H1 (cell line): ENCODE data around the gene ZMIZ1. TPM values are rescaled to one million over a fixed set of nuclear protein-coding genes. Genes with fewer than 3 reads are reported as not detected.

Source experiments
- CTCF ChIA-PET: fragments of 300-600 bp; sonication (Branson Sonifier 250); formaldehyde crosslinking; loops from one replicate; lab custom pipeline; 2021; ENCODE audit not compliant: partially characterized antibody; lab: Charles Lee
- POLR2A ChIA-PET: fragments of 300-600 bp; sonication (Branson Sonifier 250); formaldehyde crosslinking; loops from one replicate; lab custom pipeline; 2021; ENCODE audit warnings: inconsistent platforms; ENCODE audit not compliant: partially characterized antibody; lab: Charles Lee
- DNase-seq, 2 experiments: peaks; one replicate each; pipeline versions ENCODE4 v3.0.0 to v3.0.0-alpha.2; 2010 to 2022; ENCODE audit warnings: low spot score in 2 of 2, low read depth in 1 of 2, mixed read lengths in 1 of 2
- FAIRE-seq: peaks from 2 replicates; lab custom pipeline; 2011; peaks lifted over from hg19 to GRCh38; lab: Jason Lieb, UNC
- H2AFZ ChIP-seq: 2 replicates; pipeline ENCODE4 v1.8.1; 2012; ENCODE audit warnings: low read length, inconsistent platforms
- H2AK5ac ChIP-seq: 2 replicates; pipeline ENCODE4 v1.6.1; 2013; ENCODE audit warnings: low read depth, low read length
- H2BK120ac ChIP-seq: replicated peaks from 2 replicates; pipeline ENCODE3; 2013; ENCODE audit warnings: low read depth, low read length, inconsistent platforms
- H2BK12ac ChIP-seq: 2 replicates; pipeline ENCODE4 v1.6.1; 2013; ENCODE audit warnings: low read depth, low read length
- H2BK15ac ChIP-seq: 2 replicates; pipeline ENCODE4 v1.6.1; 2013; ENCODE audit warnings: low read length
- H2BK20ac ChIP-seq: 2 replicates; pipeline ENCODE4 v1.6.1; 2013; ENCODE audit warnings: low read length
- H2BK5ac ChIP-seq: 2 replicates; pipeline ENCODE4 v1.6.1; 2013; ENCODE audit warnings: low read depth, low read length
- H3K14ac ChIP-seq: 2 replicates; pipeline ENCODE4 v1.6.1; 2013; ENCODE audit warnings: inconsistent platforms; ENCODE audit not compliant: insufficient read length
- H3K18ac ChIP-seq: 2 replicates; pipeline ENCODE4 v1.6.1; 2013; ENCODE audit warnings: low read length; ENCODE audit errors: extremely low read depth
- H3K23ac ChIP-seq: 2 replicates; pipeline ENCODE4 v1.6.1; 2013; ENCODE audit warnings: inconsistent platforms; ENCODE audit not compliant: insufficient read length
- H3K23me2 ChIP-seq: 2 replicates; pipeline ENCODE4 v1.6.1; 2013; ENCODE audit warnings: low read depth, low read length
- H3K27ac ChIP-seq: 2 replicates; pipeline ENCODE4 v1.6.1; 2011; ENCODE audit warnings: low read depth, low read length, inconsistent platforms
- H3K27me3 ChIP-seq, 4 experiments: replicated peaks in 1 of 4; 1 replicate in 1 of 4; 2 replicates in 3 of 4; pipeline versions ENCODE4 v1.6.1 to v1.8.1; 2011 to 2013; ENCODE audit warnings: low read length in 3 of 4, mild to moderate bottlenecking in 3 of 4, inconsistent platforms in 2 of 4, mixed read lengths in 2 of 4, moderate library complexity in 1 of 4; ENCODE audit not compliant: control insufficient read depth in 3 of 4, insufficient read depth in 3 of 4; ENCODE audit errors: extremely low read depth in 1 of 4
- H3K36me3 ChIP-seq, 4 experiments: 2 replicates each; pipeline versions ENCODE4 v1.6.1 to v1.8.1; 2011 to 2013; ENCODE audit warnings: mild to moderate bottlenecking in 4 of 4, low read length in 3 of 4, moderate library complexity in 2 of 4, control low read depth in 1 of 4, inconsistent platforms in 1 of 4; ENCODE audit not compliant: insufficient read depth in 4 of 4, control insufficient read depth in 2 of 4
- H3K4ac ChIP-seq: replicated peaks from 2 replicates; pipeline ENCODE3; 2013; ENCODE audit warnings: low read length, low read depth, mixed read lengths, inconsistent platforms; ENCODE audit not compliant: insufficient read length
- H3K4me1 ChIP-seq, 4 experiments: replicated peaks in 1 of 4; 1 replicate in 1 of 4; 2 replicates in 3 of 4; pipeline versions ENCODE4 v1.6.1 to v1.8.1; 2011 to 2013; ENCODE audit warnings: low read length in 3 of 4, inconsistent platforms in 2 of 4, mixed read lengths in 1 of 4; ENCODE audit not compliant: insufficient read depth in 4 of 4, control insufficient read depth in 3 of 4
- H3K4me2 ChIP-seq, 2 experiments: 2 replicates each; pipeline versions ENCODE4 v1.6.1 to v1.8.1; 2011 to 2013; ENCODE audit warnings: low read depth in 2 of 2, low read length in 2 of 2, control low read depth in 1 of 2, inconsistent platforms in 1 of 2, mild to moderate bottlenecking in 1 of 2; ENCODE audit not compliant: insufficient read depth in 1 of 2
- H3K4me3 ChIP-seq, 4 experiments: fragments of 200-600, 300-600 bp in 1 of 4; sonication (generic), shearing (Covaris generic), sonication (Bioruptor Twin) in 1 of 4; 2 replicates each; pipeline versions ENCODE4 v1.5.1 to v1.8.1; 2011 to 2016; ENCODE audit warnings: low read length in 4 of 4, low read depth in 3 of 4, control low read depth in 2 of 4, inconsistent platforms in 2 of 4, mild to moderate bottlenecking in 2 of 4, mixed read lengths in 1 of 4, moderate library complexity in 1 of 4; ENCODE audit not compliant: insufficient read depth in 2 of 4; ENCODE audit errors: extremely low read depth in 1 of 4
- H3K56ac ChIP-seq: replicated peaks from 2 replicates; pipeline ENCODE3; 2013; ENCODE audit warnings: low read depth, mild to moderate bottlenecking, mixed read lengths, low read length, inconsistent platforms; ENCODE audit not compliant: insufficient read length
- H3K79me1 ChIP-seq: 2 replicates; pipeline ENCODE4 v1.6.1; 2013; ENCODE audit warnings: low read depth, low read length, control low read depth
- H3K79me2 ChIP-seq, 2 experiments: 2 replicates each; pipeline versions ENCODE4 v1.6.1 to v1.8.1; 2012 to 2013; ENCODE audit warnings: low read length in 2 of 2, mild to moderate bottlenecking in 2 of 2, inconsistent platforms in 1 of 2; ENCODE audit not compliant: insufficient read depth in 2 of 2, control insufficient read depth in 1 of 2
- H3K9ac ChIP-seq, 4 experiments: replicated peaks in 1 of 4; 1 replicate in 1 of 4; 2 replicates in 3 of 4; pipeline versions ENCODE4 v1.6.1 to v1.8.1; 2011 to 2013; ENCODE audit warnings: low read depth in 3 of 4, low read length in 3 of 4, control low read depth in 2 of 4, mild to moderate bottlenecking in 2 of 4, moderate library complexity in 2 of 4, inconsistent platforms in 1 of 4; ENCODE audit errors: extremely low read depth in 1 of 4
- H3K9me3 ChIP-seq, 2 experiments: 2 replicates each; pipeline versions ENCODE4 v1.6.1 to v1.8.1; 2012 to 2013; ENCODE audit warnings: mild to moderate bottlenecking in 2 of 2, moderate library complexity in 2 of 2, control low read depth in 1 of 2, inconsistent platforms in 1 of 2, low read depth in 1 of 2, low read length in 1 of 2, mixed read lengths in 1 of 2; ENCODE audit not compliant: insufficient read depth in 2 of 2
- H4K20me1 ChIP-seq, 2 experiments: replicated peaks in 1 of 2; 2 replicates each; pipeline versions ENCODE3 to v1.8.1; 2011 to 2013; ENCODE audit warnings: inconsistent platforms in 2 of 2, low read length in 2 of 2, mild to moderate bottlenecking in 1 of 2; ENCODE audit not compliant: insufficient read depth in 2 of 2, control insufficient read depth in 1 of 2
- H4K5ac ChIP-seq: 2 replicates; pipeline ENCODE4 v1.6.1; 2013; ENCODE audit warnings: low read length, low read depth, mixed read lengths, inconsistent platforms; ENCODE audit not compliant: insufficient read length
- H4K8ac ChIP-seq: 2 replicates; pipeline ENCODE4 v1.8.0; 2013; ENCODE audit warnings: mild to moderate bottlenecking, moderate library complexity, low read length, inconsistent platforms; ENCODE audit not compliant: insufficient read depth; ENCODE audit errors: extremely low read depth
- H4K91ac ChIP-seq: replicated peaks from 2 replicates; pipeline ENCODE3; 2013; ENCODE audit warnings: low read length, mixed read lengths, inconsistent platforms; ENCODE audit not compliant: insufficient read length
- CREB1 ChIP-seq: IDR thresholded peaks from 2 replicates; pipeline ENCODE4 v1.6.1; 2012; ENCODE audit warnings: inconsistent platforms
- KDM4A ChIP-seq: IDR thresholded peaks from one replicate; pipeline ENCODE4 v1.7.1; 2012; ENCODE audit warnings: low read depth, mild to moderate bottlenecking, moderate library complexity, low read length, inconsistent platforms; ENCODE audit not compliant: severe bottlenecking
- RNF2 ChIP-seq: fragments of 200-900, 300-1000 bp; sonication (generic); IDR thresholded peaks from 2 replicates; pipeline ENCODE4 v1.7.1; 2016; ENCODE audit warnings: borderline replicate concordance, low read depth, mild to moderate bottlenecking, antibody characterized with exemption, low read length; ENCODE audit not compliant: poor library complexity, severe bottlenecking; ENCODE audit errors: missing control alignments
- ZNF274 ChIP-seq: IDR thresholded peaks from 2 replicates; pipeline ENCODE4 v1.7.0; 2012; ENCODE audit warnings: low read length, borderline replicate concordance; ENCODE audit errors: extremely low read depth
- WGBS, 2 experiments: shearing (Covaris generic) in 1 of 2; methylation state at CpG; one replicate each; pipeline versions ENCODE4 v1.1.6 to v1.1.7; 2013 to 2015; ENCODE audit warnings: low lambda C conversion rate in 2 of 2, mixed read lengths in 2 of 2, inconsistent platforms in 1 of 2, low coverage in 1 of 2, missing lambda C conversion rate in 1 of 2; ENCODE audit not compliant: insufficient replicate concordance in 2 of 2, insufficient coverage in 1 of 2, insufficient read length in 1 of 2; ENCODE audit errors: extremely low coverage in 1 of 2, missing lambda C conversion rate in 1 of 2; 5-methylcytosine and 5-hydroxymethylcytosine counted together
- polyA plus RNA-seq, 7 experiments: library from polyadenylated mRNA; depleted of rRNA in 3 of 7; stranded (reverse) in 5 of 7; unstranded in 2 of 7; fragments of >200 nt in 5 of 7; fragments of 200-250 nt in 2 of 7; gene quantifications; 1 replicate in 5 of 7; 2 replicates in 1 of 7; 4 replicates in 1 of 7; pipeline versions ENCODE4 v1.2.1 to v1.2.3, GENCODE V29; 2011 to 2013; ENCODE audit warnings: missing spikeins in 2 of 7, mixed read lengths in 2 of 7
- total RNA-seq: library from RNA; stranded (reverse); fragmentation: NEBNext Ultra II Directional; extraction: Animal tissue kit (Norgen Biotek cat#: 25700); gene quantifications from 2 replicates; pipeline ENCODE4 v1.2.1, GENCODE V29; 2021

ZMIZ1 gene
- total and polyA plus RNA-seq, 2 of the 8 experiments (the other 6 are each of a cell fraction or from before 2014, with no cell fraction given), result 8.1 to 28.0 TPM

DNA sequence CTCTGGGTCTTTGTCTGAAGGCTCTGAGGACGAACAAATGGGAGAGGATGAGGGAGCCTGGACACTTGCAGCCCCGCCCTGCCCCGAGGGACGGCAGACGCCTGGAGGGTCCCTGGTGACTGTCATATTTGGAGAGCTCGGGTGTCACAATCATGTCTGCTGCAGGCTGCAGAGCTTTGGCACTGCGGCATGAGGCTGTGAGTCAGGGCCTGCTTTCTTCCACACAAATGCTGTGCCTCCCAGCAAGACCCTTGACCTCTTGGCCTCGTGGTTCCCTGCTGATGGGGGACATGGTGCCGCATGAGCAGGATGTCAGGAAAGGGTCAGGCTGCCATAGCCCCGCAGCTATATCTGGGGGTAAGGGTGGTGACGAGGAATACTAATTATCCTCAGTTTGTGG lies 213.6 kb downstream of the ZMIZ1 start:
- Histone ChIP-seq H3K36me3 (peaks cover 0 to 10% (median 5%) of the 10 kb centered on the region in 4 experiments; a peak in 5 of 8 replicates), H4K91ac (no peak overlapping the region), H3K23me2 (no peaks in the 10 kb centered on the region), H3K9me3 (peaks cover 0 to 10% of the 10 kb centered on the region in 2 experiments; a peak in 1 of 4 replicates), H3K27me3 (no peaks in the 10 kb centered on the region), H2BK120ac (no peak overlapping the region), H3K23ac (no peak overlapping the region), H4K8ac (peak overlapping the region; percentile 53; the same call in 1 of the 2 replicates), H3K4me2 (no peak overlapping the region), H3K4me3 (no peak overlapping the region), H2AK5ac (no peak overlapping the region), H2BK5ac (no peak overlapping the region), H4K20me1 (peaks cover 0 to 5% of the 10 kb centered on the region in 2 experiments), H3K9ac (no peak overlapping the region), H2AFZ (no peak overlapping the region), H3K14ac (no peak overlapping the region), H3K4ac (no peak overlapping the region), H3K18ac (no peak overlapping the region), H2BK12ac (no peak overlapping the region), H3K4me1 (no peaks in the 10 kb centered on the region; a peak in 2 of 7 replicates), H4K5ac (no peak overlapping the region), H3K79me1 (no peaks in the 10 kb centered on the region), H3K79me2 (no peaks in the 10 kb centered on the region), H3K56ac (no peak overlapping the region), H2BK15ac (no peak overlapping the region), H2BK20ac (no peak overlapping the region), H3K27ac (no peak overlapping the region)
- POLR2A ChIA-PET, result no interaction called here
- CTCF ChIA-PET, result interaction anchor here (1.0 to 2.7 kb wide), 3 partner anchors 10 to 62 kb away, joined by 3 to 6 read pairs (median 5); no protein-coding TSS in a partner anchor
- FAIRE-seq (no peak), DNase-seq (no peak)
- 90% methylated on average over 11 of the region's 11 CpGs; no CpG with 5 or more reads in 1 of the 2 experiments for WGBS, 2 experiments
- TF ChIP-seq KDM4A (no peak), RNF2 (no peak), ZNF274 (no peak), CREB1 (no peak)
